IMR-90 (cell line): ENCODE data around the gene LCE6A. TPM values are rescaled to one million over a fixed set of nuclear protein-coding genes. Genes with fewer than 3 reads are reported as not detected.
A peak's percentile ranks its signal among the peaks of the same experiment; 100 is the strongest.

Source experiments
- ATAC-seq: fragments of 200-7000 bp; cut with Tn5 transposase; 2 replicates; pipeline ENCODE4 v1.9.1; 2020; ENCODE audit warnings: low read depth, mild to moderate bottlenecking, moderate library complexity
- BruUV-seq: library from RNA; stranded (reverse); fragments of 400-500 nt; replicated peaks from 2 replicates; lab custom pipeline; 2021; lab: Mats Ljungman, UMichigan
- CTCF ChIA-PET: fragments of 300-600 bp; formaldehyde crosslinking; extraction: SDS; loops from one replicate; lab custom pipeline; 2021; ENCODE audit warnings: antibody characterized with exemption; lab: Yijun Ruan, JAX
- POLR2A ChIA-PET: fragments of 300-600 bp; sonication (Branson Sonifier 250); formaldehyde crosslinking; loops from one replicate; lab custom pipeline; 2022; ENCODE audit warnings: antibody characterized with exemption; ENCODE audit not compliant: unreplicated experiment; lab: Charles Lee
- DNase-seq: peaks from one replicate; pipeline ENCODE4 v3.0.0; 2013
- H2AFZ ChIP-seq: replicated peaks from 2 replicates; pipeline ENCODE3; 2013; ENCODE audit warnings: low read length, mild to moderate bottlenecking; ENCODE audit not compliant: poor library complexity
- H2AK5ac ChIP-seq: 2 replicates; pipeline ENCODE4 v1.6.1; 2013; ENCODE audit warnings: low read depth, low read length, inconsistent platforms
- H2AK9ac ChIP-seq: replicated peaks from 2 replicates; pipeline ENCODE3; 2013; ENCODE audit warnings: mild to moderate bottlenecking, low read depth, low read length, moderate library complexity; ENCODE audit not compliant: poor library complexity
- H2BK120ac ChIP-seq: 2 replicates; pipeline ENCODE4 v1.6.1; 2013; ENCODE audit warnings: low read depth, low read length, inconsistent platforms
- H2BK15ac ChIP-seq: 3 replicates; pipeline ENCODE4 v1.6.1; 2013; ENCODE audit warnings: low read depth, low read length, inconsistent platforms
- H2BK20ac ChIP-seq: 2 replicates; pipeline ENCODE4 v1.6.1; 2013; ENCODE audit warnings: low read depth, mild to moderate bottlenecking, inconsistent platforms, low read length, moderate library complexity
- H2BK5ac ChIP-seq: 2 replicates; pipeline ENCODE4 v1.6.1; 2013; ENCODE audit warnings: mild to moderate bottlenecking, low read depth, low read length, inconsistent platforms; ENCODE audit not compliant: poor library complexity, severe bottlenecking
- H3K14ac ChIP-seq: replicated peaks from 2 replicates; pipeline ENCODE4 v1.6.1; 2013; ENCODE audit warnings: low read depth, low read length, inconsistent platforms
- H3K18ac ChIP-seq: 2 replicates; pipeline ENCODE4 v1.6.1; 2013; ENCODE audit warnings: low read depth, low read length, control low read depth
- H3K23ac ChIP-seq: 2 replicates; pipeline ENCODE4 v1.6.1; 2013; ENCODE audit warnings: low read depth, low read length, inconsistent platforms
- H3K27ac ChIP-seq: 2 replicates; pipeline ENCODE4 v1.5.1; 2013; ENCODE audit warnings: mild to moderate bottlenecking, control low read depth, low read length; ENCODE audit not compliant: insufficient read depth
- H3K27me3 ChIP-seq: 2 replicates; pipeline ENCODE4 v1.6.1; 2013; ENCODE audit warnings: low read length; ENCODE audit not compliant: control insufficient read depth, insufficient read depth
- H3K36me3 ChIP-seq: 2 replicates; pipeline ENCODE4 v1.6.1; 2013; ENCODE audit warnings: low read length, mixed read lengths; ENCODE audit not compliant: control insufficient read depth, insufficient read depth
- H3K4ac ChIP-seq: 2 replicates; pipeline ENCODE4 v1.6.1; 2013; ENCODE audit warnings: low read depth, low read length, inconsistent platforms
- H3K4me1 ChIP-seq: 2 replicates; pipeline ENCODE4 v1.6.1; 2013; ENCODE audit warnings: low read length, mixed read lengths; ENCODE audit not compliant: control insufficient read depth, insufficient read depth
- H3K4me2 ChIP-seq: 2 replicates; pipeline ENCODE4 v1.6.1; 2013; ENCODE audit warnings: low read depth, mild to moderate bottlenecking, control low read depth, low read length, moderate library complexity
- H3K4me3 ChIP-seq: 2 replicates; pipeline ENCODE4 v1.5.1; 2013; ENCODE audit warnings: low read depth, mild to moderate bottlenecking, control low read depth, low read length, moderate library complexity; ENCODE audit not compliant: insufficient read depth
- H3K56ac ChIP-seq: 2 replicates; pipeline ENCODE4 v1.6.1; 2013; ENCODE audit warnings: low read length, inconsistent platforms; ENCODE audit not compliant: insufficient read depth; ENCODE audit errors: extremely low read depth
- H3K79me1 ChIP-seq, 2 experiments: 2 replicates each; pipeline ENCODE4 v1.6.1; 2013; ENCODE audit warnings: low read length in 2 of 2, inconsistent platforms in 1 of 2, low read depth in 1 of 2
- H3K9ac ChIP-seq: 2 replicates; pipeline ENCODE4 v1.6.1; 2013; ENCODE audit warnings: low read depth, low read length, control low read depth
- H3K9me1 ChIP-seq: 2 replicates; pipeline ENCODE4 v1.6.1; 2013; ENCODE audit warnings: low read length, inconsistent platforms; ENCODE audit not compliant: insufficient read depth
- H3K9me3 ChIP-seq: 2 replicates; pipeline ENCODE4 v1.6.1; 2013; ENCODE audit warnings: low read length; ENCODE audit not compliant: control insufficient read depth, insufficient read depth
- H4K20me1 ChIP-seq: 2 replicates; pipeline ENCODE4 v1.6.1; 2013; ENCODE audit warnings: low read length, inconsistent platforms; ENCODE audit not compliant: insufficient read depth
- H4K5ac ChIP-seq: 2 replicates; pipeline ENCODE4 v1.6.1; 2013; ENCODE audit warnings: mild to moderate bottlenecking, low read depth, low read length, control low read depth
- H4K8ac ChIP-seq, 2 experiments: 2 replicates each; pipeline ENCODE4 v1.6.1; 2013; ENCODE audit warnings: low read depth in 2 of 2, low read length in 2 of 2, control low read depth in 1 of 2, inconsistent platforms in 1 of 2
- H4K91ac ChIP-seq: 2 replicates; pipeline ENCODE4 v1.6.1; 2013; ENCODE audit warnings: low read depth, low read length, inconsistent platforms; ENCODE audit not compliant: insufficient read depth
- FOS ChIP-seq: fragments of 150-350 bp; IDR thresholded peaks from 2 replicates; pipeline ENCODE4 v1.6.1; 2016; ENCODE audit warnings: low read depth, low read length
- MAFK ChIP-seq: IDR thresholded peaks from 2 replicates; pipeline ENCODE4 v1.6.1; 2012; ENCODE audit warnings: low read depth, low read length, improper control_type of control experiment
- dilution Hi-C: fragments of 300-500 bp; cut with HindIII; formaldehyde crosslinking; loops from one replicate; pipeline ENCODE4 v1.14.3; 2018; ENCODE audit warnings: low sequenced_read_pairs; ENCODE audit not compliant: unreplicated experiment
- in situ Hi-C: fragments of 300-500 bp; cut with MboI; formaldehyde crosslinking; loops from 3 replicates; pipeline ENCODE4 v1.14.3; 2019; ENCODE audit warnings: low sequenced_read_pairs, inconsistent platforms, mixed read lengths
- intact Hi-C: fragments of 100-400 bp; cut with micrococcal nuclease; formaldehyde crosslinking; loops from 2 replicates; pipeline ENCODE4 v1.10.0; 2022
- polyA plus RNA-seq, 3 experiments: library from polyadenylated mRNA; depleted of rRNA; stranded (reverse); fragments of >200 nt; gene quantifications; 2 replicates each; pipeline ENCODE4 v1.2.3, GENCODE V29; 2012; ENCODE audit warnings: low replicate concordance in 1 of 3
- total RNA-seq: library from RNA; depleted of rRNA; stranded (reverse); fragments of >200 nt; gene quantifications from 2 replicates; pipeline ENCODE4 v1.2.3, GENCODE V29; 2012

LCE6A gene
- total and polyA plus RNA-seq, 2 of the 4 experiments (the other 2 are of a cell fraction): not detected

DNA sequence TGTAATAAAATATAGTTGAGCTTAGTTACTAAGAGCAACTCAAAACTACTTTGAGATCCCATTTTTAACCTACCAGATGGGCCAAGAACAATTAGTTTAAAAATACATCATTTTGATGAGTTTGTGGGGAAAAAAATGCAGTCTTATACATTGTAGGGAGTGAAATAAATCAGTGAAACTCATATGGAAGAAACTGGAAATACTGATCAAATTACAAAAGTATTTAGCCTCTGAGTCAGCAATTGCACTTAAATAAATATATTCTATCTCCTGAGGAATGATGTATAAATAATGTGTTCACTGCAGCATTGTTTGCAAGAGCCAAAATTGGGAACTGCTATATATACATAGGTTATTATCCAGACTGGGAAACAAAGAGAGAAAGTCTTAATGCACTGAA, 30.8 kb downstream of the LCE6A start:
- TF ChIP-seq FOS (no peak), MAFK (peak; percentile 34; the same call in 1 of the 2 replicates)
- no peak overlapping the region for H4K91ac ChIP-seq
- no peak overlapping the region for H3K9ac ChIP-seq
- H3K4ac ChIP-seq: no peak overlapping the region
- BruUV-seq: no TSS peak
- H2AFZ ChIP-seq: no peak overlapping the region
- H4K5ac ChIP-seq: no peak overlapping the region
- H2AK9ac ChIP-seq: no peak overlapping the region
- no peaks in the 10 kb centered on the region for H4K20me1 ChIP-seq
- no peak overlapping the region for H3K56ac ChIP-seq
- H3K14ac ChIP-seq: no peak overlapping the region
- H3K9me3 ChIP-seq: no peaks in the 10 kb centered on the region
- DNase-seq (peak; percentile 8), ATAC-seq (peak; percentile 59)
- H3K23ac ChIP-seq: no peak overlapping the region
- H3K4me2 ChIP-seq: no peak overlapping the region
- H2BK120ac ChIP-seq: no peak overlapping the region
- H2BK15ac ChIP-seq: no peak overlapping the region
- no peak overlapping the region for H2BK20ac ChIP-seq
- dilution Hi-C loops: no loop called here
- no peaks in the 10 kb centered on the region for H3K27me3 ChIP-seq
- H3K79me1 ChIP-seq: no peaks in the 10 kb centered on the region
- no peak overlapping the region for H2AK5ac ChIP-seq
- H2BK5ac ChIP-seq: no peak overlapping the region
- H3K36me3 ChIP-seq: no peaks in the 10 kb centered on the region
- H3K27ac ChIP-seq: no peak overlapping the region
- H3K18ac ChIP-seq: no peak overlapping the region
- no peak overlapping the region for H4K8ac ChIP-seq
- no peaks in the 10 kb centered on the region for H3K4me1 ChIP-seq
- no peak overlapping the region for H3K4me3 ChIP-seq
- POLR2A ChIA-PET: no interaction called here
- H3K9me1 ChIP-seq: no peaks in the 10 kb centered on the region
- in situ Hi-C loops: loop anchor here (5.0 kb wide), 1 partner anchor 354 kb away; no protein-coding TSS in a partner anchor
- intact Hi-C loops: no loop called here
- CTCF ChIA-PET: no interaction called here
